IMR-90 (cell line): ENCODE results near the gene COMMD8. TPM values are rescaled to one million over a fixed set of nuclear protein-coding genes. Genes with fewer than 3 reads are reported as not detected.
"Not testable (repeated sequence)": the region's sequence is repeated elsewhere in the genome, so short reads cannot be mapped to it uniquely, and the experiment has no call there.

ENCODE experiments used
- ATAC-seq: fragments of 200-7000 bp; cut with Tn5 transposase; 2 replicates; pipeline ENCODE4 v1.9.1; 2020; ENCODE audit warnings: low read depth, mild to moderate bottlenecking, moderate library complexity
- BruUV-seq: library from RNA; stranded (reverse); fragments of 400-500 nt; replicated peaks from 2 replicates; lab custom pipeline; 2021; lab: Mats Ljungman, UMichigan
- CTCF ChIA-PET: fragments of 300-600 bp; formaldehyde crosslinking; extraction: SDS; loops from one replicate; lab custom pipeline; 2021; ENCODE audit warnings: antibody characterized with exemption; lab: Yijun Ruan, JAX
- POLR2A ChIA-PET: fragments of 300-600 bp; sonication (Branson Sonifier 250); formaldehyde crosslinking; loops from one replicate; lab custom pipeline; 2022; ENCODE audit warnings: antibody characterized with exemption; ENCODE audit not compliant: unreplicated experiment; lab: Charles Lee
- DNase-seq: peaks from one replicate; pipeline ENCODE4 v3.0.0; 2013
- H2AFZ ChIP-seq: replicated peaks from 2 replicates; pipeline ENCODE3; 2013; ENCODE audit warnings: low read length, mild to moderate bottlenecking; ENCODE audit not compliant: poor library complexity
- H2AK5ac ChIP-seq: 2 replicates; pipeline ENCODE4 v1.6.1; 2013; ENCODE audit warnings: low read depth, low read length, inconsistent platforms
- H2AK9ac ChIP-seq: replicated peaks from 2 replicates; pipeline ENCODE3; 2013; ENCODE audit warnings: mild to moderate bottlenecking, low read depth, low read length, moderate library complexity; ENCODE audit not compliant: poor library complexity
- H2BK120ac ChIP-seq: 2 replicates; pipeline ENCODE4 v1.6.1; 2013; ENCODE audit warnings: low read depth, low read length, inconsistent platforms
- H2BK15ac ChIP-seq: 3 replicates; pipeline ENCODE4 v1.6.1; 2013; ENCODE audit warnings: low read depth, low read length, inconsistent platforms
- H2BK20ac ChIP-seq: 2 replicates; pipeline ENCODE4 v1.6.1; 2013; ENCODE audit warnings: low read depth, mild to moderate bottlenecking, inconsistent platforms, low read length, moderate library complexity
- H2BK5ac ChIP-seq: 2 replicates; pipeline ENCODE4 v1.6.1; 2013; ENCODE audit warnings: mild to moderate bottlenecking, low read depth, low read length, inconsistent platforms; ENCODE audit not compliant: poor library complexity, severe bottlenecking
- H3K14ac ChIP-seq: replicated peaks from 2 replicates; pipeline ENCODE4 v1.6.1; 2013; ENCODE audit warnings: low read depth, low read length, inconsistent platforms
- H3K18ac ChIP-seq: 2 replicates; pipeline ENCODE4 v1.6.1; 2013; ENCODE audit warnings: low read depth, low read length, control low read depth
- H3K23ac ChIP-seq: 2 replicates; pipeline ENCODE4 v1.6.1; 2013; ENCODE audit warnings: low read depth, low read length, inconsistent platforms
- H3K27ac ChIP-seq: 2 replicates; pipeline ENCODE4 v1.5.1; 2013; ENCODE audit warnings: mild to moderate bottlenecking, control low read depth, low read length; ENCODE audit not compliant: insufficient read depth
- H3K27me3 ChIP-seq: 2 replicates; pipeline ENCODE4 v1.6.1; 2013; ENCODE audit warnings: low read length; ENCODE audit not compliant: control insufficient read depth, insufficient read depth
- H3K36me3 ChIP-seq: 2 replicates; pipeline ENCODE4 v1.6.1; 2013; ENCODE audit warnings: low read length, mixed read lengths; ENCODE audit not compliant: control insufficient read depth, insufficient read depth
- H3K4ac ChIP-seq: 2 replicates; pipeline ENCODE4 v1.6.1; 2013; ENCODE audit warnings: low read depth, low read length, inconsistent platforms
- H3K4me1 ChIP-seq: 2 replicates; pipeline ENCODE4 v1.6.1; 2013; ENCODE audit warnings: low read length, mixed read lengths; ENCODE audit not compliant: control insufficient read depth, insufficient read depth
- H3K4me2 ChIP-seq: 2 replicates; pipeline ENCODE4 v1.6.1; 2013; ENCODE audit warnings: low read depth, mild to moderate bottlenecking, control low read depth, low read length, moderate library complexity
- H3K4me3 ChIP-seq: 2 replicates; pipeline ENCODE4 v1.5.1; 2013; ENCODE audit warnings: low read depth, mild to moderate bottlenecking, control low read depth, low read length, moderate library complexity; ENCODE audit not compliant: insufficient read depth
- H3K56ac ChIP-seq: 2 replicates; pipeline ENCODE4 v1.6.1; 2013; ENCODE audit warnings: low read length, inconsistent platforms; ENCODE audit not compliant: insufficient read depth; ENCODE audit errors: extremely low read depth
- H3K79me1 ChIP-seq, 2 experiments: 2 replicates each; pipeline ENCODE4 v1.6.1; 2013; ENCODE audit warnings: low read length in 2 of 2, inconsistent platforms in 1 of 2, low read depth in 1 of 2
- H3K9ac ChIP-seq: 2 replicates; pipeline ENCODE4 v1.6.1; 2013; ENCODE audit warnings: low read depth, low read length, control low read depth
- H3K9me1 ChIP-seq: 2 replicates; pipeline ENCODE4 v1.6.1; 2013; ENCODE audit warnings: low read length, inconsistent platforms; ENCODE audit not compliant: insufficient read depth
- H3K9me3 ChIP-seq: 2 replicates; pipeline ENCODE4 v1.6.1; 2013; ENCODE audit warnings: low read length; ENCODE audit not compliant: control insufficient read depth, insufficient read depth
- H4K20me1 ChIP-seq: 2 replicates; pipeline ENCODE4 v1.6.1; 2013; ENCODE audit warnings: low read length, inconsistent platforms; ENCODE audit not compliant: insufficient read depth
- H4K5ac ChIP-seq: 2 replicates; pipeline ENCODE4 v1.6.1; 2013; ENCODE audit warnings: mild to moderate bottlenecking, low read depth, low read length, control low read depth
- H4K8ac ChIP-seq, 2 experiments: 2 replicates each; pipeline ENCODE4 v1.6.1; 2013; ENCODE audit warnings: low read depth in 2 of 2, low read length in 2 of 2, control low read depth in 1 of 2, inconsistent platforms in 1 of 2
- H4K91ac ChIP-seq: 2 replicates; pipeline ENCODE4 v1.6.1; 2013; ENCODE audit warnings: low read depth, low read length, inconsistent platforms; ENCODE audit not compliant: insufficient read depth
- CHD1 ChIP-seq: IDR thresholded peaks from 2 replicates; pipeline ENCODE4 v1.6.1; 2012; ENCODE audit warnings: low read depth, low read length, improper control_type of control experiment
- FOS ChIP-seq: fragments of 150-350 bp; IDR thresholded peaks from 2 replicates; pipeline ENCODE4 v1.6.1; 2016; ENCODE audit warnings: low read depth, low read length
- MXI1 ChIP-seq: IDR thresholded peaks from 2 replicates; pipeline ENCODE4 v1.6.1; 2012; ENCODE audit warnings: low read depth, mild to moderate bottlenecking, low read length, moderate library complexity, borderline replicate concordance
- POLR2A ChIP-seq: IDR thresholded peaks from 2 replicates; pipeline ENCODE4 v1.6.1; 2012; ENCODE audit warnings: mild to moderate bottlenecking, low read depth, low read length
- RFX5 ChIP-seq: IDR thresholded peaks from 2 replicates; pipeline ENCODE4 v1.8.0; 2012; ENCODE audit warnings: low read depth, mild to moderate bottlenecking, low read length, moderate library complexity
- WGBS, 2 experiments: methylation state at CpG; one replicate each; pipeline versions ENCODE4 v1.1.5 to v1.1.7; 2013; ENCODE audit warnings: missing lambda C conversion rate in 2 of 2; ENCODE audit not compliant: insufficient read length in 1 of 2; ENCODE audit errors: extremely low coverage in 2 of 2; 5-methylcytosine and 5-hydroxymethylcytosine counted together
- dilution Hi-C: fragments of 300-500 bp; cut with HindIII; formaldehyde crosslinking; loops from one replicate; pipeline ENCODE4 v1.14.3; 2018; ENCODE audit warnings: low sequenced_read_pairs; ENCODE audit not compliant: unreplicated experiment
- in situ Hi-C: fragments of 300-500 bp; cut with MboI; formaldehyde crosslinking; loops from 3 replicates; pipeline ENCODE4 v1.14.3; 2019; ENCODE audit warnings: low sequenced_read_pairs, inconsistent platforms, mixed read lengths
- intact Hi-C: fragments of 100-400 bp; cut with micrococcal nuclease; formaldehyde crosslinking; loops from 2 replicates; pipeline ENCODE4 v1.10.0; 2022
- polyA plus RNA-seq, 3 experiments: library from polyadenylated mRNA; depleted of rRNA; stranded (reverse); fragments of >200 nt; gene quantifications; 2 replicates each; pipeline ENCODE4 v1.2.3, GENCODE V29; 2012; ENCODE audit warnings: low replicate concordance in 1 of 3
- total RNA-seq: library from RNA; depleted of rRNA; stranded (reverse); fragments of >200 nt; gene quantifications from 2 replicates; pipeline ENCODE4 v1.2.3, GENCODE V29; 2012

COMMD8 gene
- total and polyA plus RNA-seq, 2 of the 4 experiments (the other 2 are of a cell fraction), result 12.5 to 12.6 TPM

DNA sequence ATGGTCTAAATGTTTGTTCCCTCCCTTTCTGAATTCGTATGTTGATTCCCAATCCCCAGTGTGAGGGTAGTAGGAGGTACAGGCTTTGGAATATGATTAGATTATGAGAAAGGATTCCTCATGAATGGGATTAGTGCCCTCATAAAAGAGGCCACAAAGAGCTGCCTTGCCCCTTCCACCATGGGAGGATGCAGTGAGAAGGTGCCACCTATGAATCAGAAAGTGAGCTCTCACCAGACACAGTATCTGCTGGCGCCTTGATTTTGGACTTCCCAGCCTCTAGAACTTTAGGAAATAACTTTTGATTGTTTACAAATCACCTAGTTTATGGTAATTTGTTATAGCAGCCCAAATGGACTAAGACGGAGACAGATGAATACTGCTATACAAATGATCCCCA, 25.2 kb upstream of the COMMD8 start:
- Histone ChIP-seq H4K91ac (no peak overlapping the region), H3K79me1 (peaks cover 13 to 38% of the 10 kb centered on the region in 2 experiments)
- POLR2A ChIA-PET, result interaction anchor here (0.6 kb wide), 1 partner anchor 113 kb away, joined by 5 read pairs; no protein-coding TSS in a partner anchor

DNA sequence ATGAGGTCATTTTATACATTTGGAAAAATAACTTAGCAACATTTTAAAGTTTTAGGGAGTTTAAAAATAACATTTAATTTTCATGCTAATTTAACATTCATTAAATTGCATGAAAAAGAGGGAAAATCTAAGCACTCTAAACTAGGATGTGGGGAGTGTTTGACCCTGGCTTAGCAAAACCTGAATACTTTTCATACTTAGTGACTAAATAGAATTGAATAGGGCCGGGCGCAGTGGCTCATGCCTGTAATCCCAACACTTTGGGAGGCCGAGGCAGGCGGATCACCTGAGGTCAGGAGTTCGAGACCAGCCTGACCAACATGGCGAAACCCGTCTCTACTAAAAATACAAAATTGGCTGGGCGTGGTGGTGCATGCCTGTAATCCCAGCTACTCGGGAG, 23.2 kb upstream of the COMMD8 start:
- CTCF ChIA-PET, ATAC-seq, H3K27ac ChIP-seq, H3K36me3 ChIP-seq, H3K4me1 ChIP-seq, H4K8ac ChIP-seq, H3K23ac ChIP-seq, H4K5ac ChIP-seq, H3K4me3 ChIP-seq, H3K4ac ChIP-seq, H3K14ac ChIP-seq, POLR2A ChIA-PET, BruUV-seq, H3K18ac ChIP-seq, H3K9ac ChIP-seq, H3K56ac ChIP-seq, dilution Hi-C loops, H2AFZ ChIP-seq, H3K27me3 ChIP-seq, H4K91ac ChIP-seq, H2AK9ac ChIP-seq, H2BK15ac ChIP-seq, H2AK5ac ChIP-seq, H3K9me1 ChIP-seq, H2BK20ac ChIP-seq, in situ Hi-C loops, H4K20me1 ChIP-seq, H3K9me3 ChIP-seq, H2BK120ac ChIP-seq, DNase-seq: not testable (repeated sequence)
- 100% methylated on average over 2 of the region's 9 CpGs; no CpG with 5 or more reads in 1 of the 2 experiments for WGBS, 2 experiments
- intact Hi-C loops, result loop anchor here (5.0 kb wide), 1 partner anchor 46 kb away; no protein-coding TSS in a partner anchor
- Histone ChIP-seq H2BK5ac (peak overlapping the region; percentile 88), H3K4me2 (peak overlapping the region; percentile 60), H3K79me1 (peaks cover 13 to 31% of the 10 kb centered on the region in 2 experiments; a peak in 3 of 4 replicates)

More for the DNA sequence above, 25.2 kb upstream of the COMMD8 start:
- H4K5ac ChIP-seq, result no peak overlapping the region
- H2BK5ac ChIP-seq, result no peak overlapping the region
- no peak overlapping the region for H3K4me3 ChIP-seq
- dilution Hi-C loops, result no loop called here
- H3K27me3 ChIP-seq, result no peaks in the 10 kb centered on the region
- H3K36me3 ChIP-seq, result no peaks in the 10 kb centered on the region
- H3K4me1 ChIP-seq, result peaks cover 6% of the 10 kb centered on the region
- no peak overlapping the region for H2BK15ac ChIP-seq
- no peak overlapping the region for H3K4me2 ChIP-seq
- intact Hi-C loops, result loop anchor here (5.0 kb wide), 1 partner anchor 44 kb away; no protein-coding TSS in a partner anchor
- in situ Hi-C loops, result no loop called here
- no peak overlapping the region for H3K14ac ChIP-seq
- H3K9me1 ChIP-seq, result peaks cover 7% of the 10 kb centered on the region; the same call in 1 of the 2 replicates
- H2BK120ac ChIP-seq, result no peak overlapping the region
- no peak overlapping the region for H3K9ac ChIP-seq
- no peak overlapping the region for H2AFZ ChIP-seq
- peaks cover 2% of the 10 kb centered on the region; the same call in 1 of the 2 replicates for H3K9me3 ChIP-seq
- H3K18ac ChIP-seq, result no peak overlapping the region
- no TSS peak for BruUV-seq
- H4K20me1 ChIP-seq, result no peaks in the 10 kb centered on the region
- no CpG with 5 or more reads among the region's 3 CpGs for WGBS, 2 experiments
- TF ChIP-seq MXI1 (no peak), RFX5 (no peak), POLR2A (no peak), CHD1 (no peak), FOS (no peak)
- no peak overlapping the region for H3K4ac ChIP-seq
- no peak overlapping the region for H2BK20ac ChIP-seq
- DNase-seq (no peak), ATAC-seq (no peak)
- no peak overlapping the region for H3K23ac ChIP-seq
- H2AK5ac ChIP-seq, result no peak overlapping the region
- H4K8ac ChIP-seq, result no peak overlapping the region
- CTCF ChIA-PET, result interaction anchor here (0.7 kb wide), 1 partner anchor 34 kb away, joined by 4 read pairs; no protein-coding TSS in a partner anchor
- no peak overlapping the region for H2AK9ac ChIP-seq
- no peak overlapping the region for H3K27ac ChIP-seq
- no peak overlapping the region for H3K56ac ChIP-seq
